Testis (tissue), 3 donors: ENCODE results near the gene TRIM32. TPM values are rescaled to one million over a fixed set of nuclear protein-coding genes. Genes with fewer than 3 reads are reported as not detected.

ENCODE experiments used
- DNase-seq: peaks from one replicate; pipeline ENCODE4 v3.0.0-alpha.2; 2019
- H3K27ac ChIP-seq, 2 donors: fragments of 200-600 bp; sonication (generic); one replicate each; pipeline ENCODE4 v1.5.1; 2019
- H3K27me3 ChIP-seq: fragments of 200-600 bp; sonication (generic); one replicate; pipeline ENCODE4 v1.5.1; 2019
- H3K36me3 ChIP-seq: fragments of 200-600 bp; sonication (generic); one replicate; pipeline ENCODE4 v1.5.1; 2017; ENCODE audit warnings: low read depth; ENCODE audit errors: missing control alignments
- H3K4me1 ChIP-seq: fragments of 200-600 bp; sonication (generic); one replicate; pipeline ENCODE4 v1.5.1; 2019
- H3K4me3 ChIP-seq, 2 donors: fragments of 200-600 bp; sonication (generic); one replicate each; pipeline ENCODE4 v1.5.1; 2017 to 2019
- H3K9me3 ChIP-seq: fragments of 200-600 bp; sonication (generic); one replicate; pipeline ENCODE4 v1.5.1; 2017
- POLR2A ChIP-seq: fragments of 450-650 bp; IDR thresholded peaks from one replicate; pipeline ENCODE4 v1.6.1; 2017; ENCODE audit warnings: antibody characterized with exemption, mild to moderate bottlenecking, moderate library complexity
- WGBS, 2 donors: methylation state at CpG; one replicate each; pipeline ENCODE4 v1.1.5; 2018; 5-methylcytosine and 5-hydroxymethylcytosine counted together
- intact Hi-C: fragments of 100-400 bp; cut with DNase I; formaldehyde crosslinking; loops from one replicate; pipeline ENCODE4 v1.15.1; 2023; ENCODE audit warnings: low total_unique reads
- polyA plus RNA-seq: library from polyadenylated mRNA; stranded (reverse); fragments of 350-450 nt; fragmentation: Illumina TruSeq; extraction: RNeasy Lipid Tissue Mini Kit (QIAGEN cat#74804); gene quantifications from one replicate; pipeline ENCODE4 v1.2.3, GENCODE V29; 2014; ENCODE audit warnings: low read depth, low replicate concordance; ENCODE audit not compliant: insufficient read depth
- total RNA-seq, 2 donors: library from RNA; depleted of rRNA; stranded (reverse); fragments of >200 nt; gene quantifications; one replicate each; pipeline ENCODE4 v1.2.3, GENCODE V29; 2016
- TF ChIP-seq, protein P1 (sequence below), 3 experiments: fragments of 450-650 bp in 2 of 3; fragments of 200-600 bp in 1 of 3; sonication (generic) in 1 of 3; IDR thresholded peaks; one replicate each; pipeline ENCODE4 v1.5.1; 2016 to 2019; ENCODE audit warnings: antibody characterized with exemption in 3 of 3, mild to moderate bottlenecking in 2 of 3, moderate library complexity in 1 of 3

TRIM32 gene
- total and polyA plus RNA-seq, 3 donors from 2014 or later = 12.5 to 15.2 (median 12.6) TPM

- TF ChIP-seq POLR2A = no peak
- TF ChIP-seq, protein P1, sequence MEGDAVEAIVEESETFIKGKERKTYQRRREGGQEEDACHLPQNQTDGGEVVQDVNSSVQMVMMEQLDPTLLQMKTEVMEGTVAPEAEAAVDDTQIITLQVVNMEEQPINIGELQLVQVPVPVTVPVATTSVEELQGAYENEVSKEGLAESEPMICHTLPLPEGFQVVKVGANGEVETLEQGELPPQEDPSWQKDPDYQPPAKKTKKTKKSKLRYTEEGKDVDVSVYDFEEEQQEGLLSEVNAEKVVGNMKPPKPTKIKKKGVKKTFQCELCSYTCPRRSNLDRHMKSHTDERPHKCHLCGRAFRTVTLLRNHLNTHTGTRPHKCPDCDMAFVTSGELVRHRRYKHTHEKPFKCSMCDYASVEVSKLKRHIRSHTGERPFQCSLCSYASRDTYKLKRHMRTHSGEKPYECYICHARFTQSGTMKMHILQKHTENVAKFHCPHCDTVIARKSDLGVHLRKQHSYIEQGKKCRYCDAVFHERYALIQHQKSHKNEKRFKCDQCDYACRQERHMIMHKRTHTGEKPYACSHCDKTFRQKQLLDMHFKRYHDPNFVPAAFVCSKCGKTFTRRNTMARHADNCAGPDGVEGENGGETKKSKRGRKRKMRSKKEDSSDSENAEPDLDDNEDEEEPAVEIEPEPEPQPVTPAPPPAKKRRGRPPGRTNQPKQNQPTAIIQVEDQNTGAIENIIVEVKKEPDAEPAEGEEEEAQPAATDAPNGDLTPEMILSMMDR (IDR thresholded peaks at IDR 0.05) = no peak
- no peaks in the 10 kb centered on the region for H3K9me3 ChIP-seq
- 90 to 95% methylated on average over 1 of the region's 1 CpG for WGBS, 2 donors
- H3K27ac ChIP-seq = no peak overlapping the region
- H3K4me3 ChIP-seq = no peak overlapping the region
- H3K27me3 ChIP-seq = no peaks in the 10 kb centered on the region
- H3K36me3 ChIP-seq = no peaks in the 10 kb centered on the region
- intact Hi-C loops = no loop called here
- H3K4me1 ChIP-seq = no peaks in the 10 kb centered on the region
- DNase-seq = no peak
Observed at GRCh38 chr9:116697362-116697761, 10.3 kb downstream of the TRIM32 start.

GRCh38 chr9:116697887-116698286, 10.8 kb downstream of the TRIM32 start:
- TF ChIP-seq, protein P1 (IDR thresholded peaks at IDR 0.05) = no peak
- TF ChIP-seq POLR2A = no peak
- intact Hi-C loops = no loop called here
- Histone ChIP-seq H3K27ac (no peak overlapping the region), H3K4me3 (no peak overlapping the region), H3K36me3 (no peaks in the 10 kb centered on the region), H3K27me3 (no peaks in the 10 kb centered on the region), H3K9me3 (no peaks in the 10 kb centered on the region), H3K4me1 (no peaks in the 10 kb centered on the region)
- 95 to 99% methylated on average over 8 to 14 of the region's 16 CpGs for WGBS, 2 donors
- DNase-seq = no peak

GRCh38 chr9:116700279-116700678, 13.2 kb downstream of the TRIM32 start:
- H3K36me3 ChIP-seq = no peaks in the 10 kb centered on the region
- WGBS, 2 donors = 94 to 100% methylated on average over 1 of the region's 1 CpG
- no peak overlapping the region for H3K27ac ChIP-seq
- no peaks in the 10 kb centered on the region for H3K4me1 ChIP-seq
- intact Hi-C loops = no loop called here
- H3K4me3 ChIP-seq = no peak overlapping the region
- no peak for DNase-seq
- H3K27me3 ChIP-seq = no peaks in the 10 kb centered on the region
- no peaks in the 10 kb centered on the region for H3K9me3 ChIP-seq
- TF ChIP-seq POLR2A = no peak
- TF ChIP-seq, protein P1 (IDR thresholded peaks at IDR 0.05) = no peak

- no peaks in the 10 kb centered on the region for H3K36me3 ChIP-seq
- H3K4me3 ChIP-seq = no peak overlapping the region
- DNase-seq = no peak
- no peaks in the 10 kb centered on the region for H3K27me3 ChIP-seq
- no peaks in the 10 kb centered on the region for H3K4me1 ChIP-seq
- intact Hi-C loops = no loop called here
- no peaks in the 10 kb centered on the region for H3K9me3 ChIP-seq
- TF ChIP-seq, protein P1 (IDR thresholded peaks at IDR 0.05) = no peak
- no peak overlapping the region for H3K27ac ChIP-seq
- 53 to 82% methylated on average over 2 of the region's 2 CpGs for WGBS, 2 donors
Observed at GRCh38 chr9:116700882-116701865, 14.1 kb downstream of the TRIM32 start.
